Left renal pelvis (tissue), 4 donors: ENCODE results near the gene NSMCE1. TPM values are rescaled to one million over a fixed set of nuclear protein-coding genes. Genes with fewer than 3 reads are reported as not detected.

Source experiments
- DNase-seq, 4 donors: peaks; one replicate each; pipeline ENCODE4 v3.0.0-alpha.2; 2013; ENCODE audit warnings: low read depth in 4 of 4, low spot score in 3 of 4
- polyA plus RNA-seq, 4 donors: library from polyadenylated mRNA; unstranded; fragments of 120-200 nt; gene quantifications; one replicate each; pipeline ENCODE4 v1.2.1, GENCODE V29; 2013; ENCODE audit not compliant: insufficient read length in 4 of 4

Gene NSMCE1
- polyA plus RNA-seq, 4 donors, result 52.9 to 94.8 (median 73.6) TPM

DNA sequence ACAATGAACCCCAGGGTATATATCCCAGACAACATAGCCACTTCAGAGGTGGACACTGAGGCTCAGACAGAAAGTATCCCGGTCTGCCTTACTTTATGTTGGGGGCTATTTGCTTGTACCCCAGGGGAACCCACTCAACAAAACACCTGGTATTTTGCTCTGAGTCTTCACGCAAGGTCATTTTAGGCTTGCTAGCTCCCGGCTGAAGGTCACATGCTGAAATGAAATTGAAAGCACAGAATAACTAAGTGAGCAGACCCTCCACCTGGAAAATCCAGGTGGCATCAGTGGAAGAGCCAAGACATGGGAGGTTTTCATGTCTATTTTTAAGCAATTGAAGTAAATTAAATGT is 69.4 kb downstream of the NSMCE1 start:
- no peak for DNase-seq

DNA sequence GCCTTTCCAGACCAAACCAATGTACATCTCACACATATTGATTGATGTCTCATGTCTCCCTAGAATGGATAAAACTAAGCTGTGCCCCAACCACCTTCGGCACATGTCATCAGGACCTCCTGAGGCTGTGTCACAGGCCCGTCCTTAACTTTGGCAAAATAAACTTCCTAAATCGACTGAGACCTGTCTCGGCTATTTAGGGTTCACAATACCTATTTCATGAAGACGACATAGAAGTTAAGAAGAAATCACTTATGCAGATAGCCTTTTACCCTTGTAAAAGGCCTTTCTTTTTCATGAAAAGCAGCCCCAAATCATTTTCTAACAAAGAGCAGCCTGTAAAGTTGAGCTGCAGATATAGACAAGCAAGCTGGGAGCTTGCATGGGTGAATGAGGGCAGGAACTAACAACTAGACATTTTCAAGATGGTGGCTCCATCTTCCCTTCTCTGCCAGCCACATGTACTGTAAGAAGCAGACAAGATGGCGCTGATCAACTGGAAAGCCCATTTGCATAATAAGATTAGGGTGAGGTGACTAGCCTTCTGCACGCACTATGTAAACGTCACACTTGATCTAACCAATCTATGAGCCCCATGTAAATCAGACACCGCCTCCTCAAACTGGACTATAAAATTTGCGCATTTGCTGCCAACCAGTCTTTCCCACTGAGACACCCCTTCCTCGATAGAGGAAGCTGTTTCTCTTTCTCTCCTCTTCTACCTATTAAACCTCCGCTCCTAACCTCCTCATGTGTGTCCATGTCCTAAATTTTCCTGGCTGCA is 69.9 kb downstream of the NSMCE1 start:
- no peak for DNase-seq

DNA sequence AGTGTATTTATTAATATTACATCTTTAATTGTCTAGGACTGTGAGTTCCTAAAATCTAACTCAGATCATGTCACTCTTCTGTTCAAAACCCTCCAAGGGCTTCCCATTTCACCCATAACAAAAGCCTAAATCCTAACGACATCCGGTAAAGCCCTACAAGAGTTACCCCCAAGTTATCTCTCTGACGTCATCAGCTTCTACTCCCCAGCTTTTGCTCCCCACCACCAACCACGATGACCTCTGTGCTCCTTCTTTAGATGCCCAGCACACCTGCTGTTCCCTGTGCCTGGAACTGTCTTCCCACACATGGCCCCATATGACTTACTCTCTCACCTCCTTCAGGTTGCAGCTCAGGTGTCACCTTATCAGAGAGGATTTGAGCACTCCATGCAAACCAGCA is 71.6 kb downstream of the NSMCE1 start:
- DNase-seq, result no peak

DNA sequence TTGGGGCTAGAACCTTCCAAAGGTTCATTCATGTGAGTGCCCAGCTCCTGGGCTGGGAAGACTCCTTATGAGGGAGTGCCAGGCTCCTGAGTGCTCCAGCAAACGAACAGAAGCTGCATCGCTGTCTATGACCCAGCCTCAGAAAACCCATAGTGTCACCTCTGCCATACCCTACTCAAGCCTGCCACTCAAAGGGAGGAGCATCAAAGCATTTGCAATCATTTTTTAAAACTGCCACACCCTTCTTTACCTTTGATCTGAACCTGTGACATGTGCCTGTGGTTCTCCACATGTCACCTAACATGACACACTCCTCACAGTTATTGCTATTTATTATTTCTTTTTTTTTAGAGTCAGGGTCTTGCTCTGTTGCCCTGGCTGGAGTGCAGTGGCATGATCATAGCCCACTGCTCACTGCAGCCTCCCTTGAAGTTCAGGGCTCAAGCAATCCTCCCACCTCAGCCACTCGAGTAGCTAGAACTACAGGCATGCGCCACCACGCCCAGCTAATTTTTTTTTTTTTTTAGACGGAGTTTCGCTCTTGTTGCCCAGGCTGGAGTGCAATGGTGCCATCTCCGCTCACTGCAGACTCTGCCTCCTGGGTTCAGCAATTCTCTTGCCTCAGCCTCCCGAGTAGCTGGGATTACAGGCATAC is 72.5 kb downstream of the NSMCE1 start:
- DNase-seq, result no peak

DNA sequence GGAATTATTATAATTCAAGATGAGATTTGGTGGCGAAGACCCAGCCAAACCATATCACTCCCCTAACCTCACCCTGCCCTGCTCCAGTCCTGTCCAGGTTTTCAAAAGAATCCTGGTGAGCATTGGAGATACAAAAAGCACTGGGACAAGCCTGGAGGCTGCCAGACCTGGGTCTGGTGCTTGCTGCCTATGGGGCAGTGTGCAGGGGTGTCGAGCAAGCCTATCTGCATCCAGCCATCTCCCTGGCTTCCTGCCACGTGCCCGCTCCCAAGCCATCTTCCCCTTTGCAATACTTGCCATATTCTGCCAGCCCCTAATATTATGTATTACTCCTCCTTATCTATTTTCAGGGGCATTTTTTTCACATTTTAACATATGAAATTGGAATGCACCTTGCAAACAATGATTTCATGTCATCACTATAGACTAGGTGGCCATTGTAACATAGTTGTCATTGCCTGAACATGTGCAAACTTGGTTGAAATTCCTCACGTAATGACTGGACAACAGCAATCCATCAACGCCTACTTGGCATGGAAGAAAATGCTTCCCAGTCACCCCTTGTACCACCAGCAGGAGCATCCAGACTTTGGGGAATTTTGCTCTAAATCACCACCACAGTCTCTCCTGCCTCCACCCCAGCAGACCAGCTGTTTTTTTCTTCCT is 73.4 kb downstream of the NSMCE1 start:
- DNase-seq, result no peak

DNA sequence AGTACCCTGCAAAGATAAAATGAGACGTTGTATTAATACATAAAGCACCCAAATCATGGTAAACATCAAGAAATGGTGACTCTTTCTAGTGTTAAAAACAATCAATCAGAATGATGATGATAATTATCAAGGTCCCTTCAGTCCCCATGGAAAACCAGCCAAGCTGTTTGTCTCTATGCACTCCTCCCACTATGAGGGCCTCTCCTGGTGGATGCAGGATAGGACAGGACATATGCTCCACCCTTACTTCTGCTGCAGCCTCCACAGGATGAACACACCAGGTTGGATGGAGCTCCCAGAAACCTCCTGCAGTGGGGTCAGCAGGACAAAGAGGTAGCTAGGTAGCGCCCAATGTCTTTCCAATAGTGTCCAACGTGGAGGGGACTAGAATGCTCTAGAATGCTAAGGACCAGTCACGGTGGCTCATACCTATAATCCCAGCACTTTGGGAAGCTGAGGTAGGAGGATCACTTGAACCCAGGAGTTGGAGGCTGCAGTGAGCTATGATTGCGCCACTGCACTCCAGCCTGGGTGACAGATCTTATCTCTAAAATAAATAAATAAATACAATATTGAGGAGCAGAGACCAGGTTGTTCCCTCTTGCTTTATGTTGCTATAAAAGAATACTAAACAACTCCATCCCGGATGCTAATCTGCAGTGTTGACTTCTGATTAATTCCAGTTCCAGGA is 75.1 kb downstream of the NSMCE1 start:
- no peak for DNase-seq

DNA sequence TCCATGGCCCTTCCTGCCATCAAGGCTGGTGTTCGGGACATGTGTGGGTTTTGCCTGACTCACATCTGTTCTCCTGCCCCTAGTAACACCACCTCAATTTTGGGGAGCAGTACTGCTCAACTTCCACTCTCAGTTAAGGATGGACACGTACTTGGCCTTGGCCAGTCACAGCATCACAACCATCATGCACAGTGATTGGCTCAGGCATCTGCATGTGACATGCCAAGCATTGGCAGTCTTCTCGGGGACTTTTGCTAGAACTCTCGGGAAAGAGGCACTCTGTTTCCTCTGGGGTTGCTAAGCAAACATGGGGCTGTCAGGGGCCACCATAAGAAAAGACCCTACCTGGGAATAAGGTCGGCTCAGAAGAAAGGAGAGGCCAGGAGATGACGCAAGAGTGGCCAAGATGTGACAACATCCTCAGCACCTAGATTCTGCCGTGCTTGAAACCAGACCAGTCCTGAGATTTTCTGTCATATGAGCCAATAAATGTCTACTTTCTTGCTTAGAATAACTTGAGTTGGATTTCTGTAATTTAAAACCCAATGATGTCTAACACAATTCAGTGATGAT is 77.1 kb downstream of the NSMCE1 start:
- DNase-seq, result no peak

DNA sequence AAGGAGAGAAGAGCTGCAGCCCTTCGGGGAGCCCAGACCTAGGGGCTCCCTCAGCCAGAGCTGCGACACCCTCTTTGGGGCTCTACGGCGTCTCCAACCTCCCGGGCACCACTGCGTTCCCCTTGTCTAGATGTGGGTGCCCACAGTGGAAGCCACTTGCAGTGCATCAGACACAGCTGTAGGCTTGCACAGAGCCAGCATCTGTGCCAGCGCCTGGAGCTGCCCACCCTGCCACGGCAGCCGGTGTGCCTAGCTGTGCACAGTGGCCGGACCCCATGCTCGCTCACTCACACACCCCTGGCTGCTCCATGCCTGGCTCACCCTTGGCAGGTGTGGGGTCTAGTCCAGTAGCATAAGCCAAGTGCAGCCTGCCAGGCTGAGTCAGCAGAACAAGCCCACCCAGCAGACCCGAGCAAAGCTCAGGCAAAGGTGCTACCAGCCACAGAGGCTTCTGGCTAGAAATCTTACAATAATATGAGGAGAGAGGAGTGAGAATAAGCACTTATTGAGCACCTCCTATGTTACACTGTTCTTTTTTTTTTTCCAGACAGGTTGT is 78.2 kb downstream of the NSMCE1 start:
- DNase-seq, result no peak

DNA sequence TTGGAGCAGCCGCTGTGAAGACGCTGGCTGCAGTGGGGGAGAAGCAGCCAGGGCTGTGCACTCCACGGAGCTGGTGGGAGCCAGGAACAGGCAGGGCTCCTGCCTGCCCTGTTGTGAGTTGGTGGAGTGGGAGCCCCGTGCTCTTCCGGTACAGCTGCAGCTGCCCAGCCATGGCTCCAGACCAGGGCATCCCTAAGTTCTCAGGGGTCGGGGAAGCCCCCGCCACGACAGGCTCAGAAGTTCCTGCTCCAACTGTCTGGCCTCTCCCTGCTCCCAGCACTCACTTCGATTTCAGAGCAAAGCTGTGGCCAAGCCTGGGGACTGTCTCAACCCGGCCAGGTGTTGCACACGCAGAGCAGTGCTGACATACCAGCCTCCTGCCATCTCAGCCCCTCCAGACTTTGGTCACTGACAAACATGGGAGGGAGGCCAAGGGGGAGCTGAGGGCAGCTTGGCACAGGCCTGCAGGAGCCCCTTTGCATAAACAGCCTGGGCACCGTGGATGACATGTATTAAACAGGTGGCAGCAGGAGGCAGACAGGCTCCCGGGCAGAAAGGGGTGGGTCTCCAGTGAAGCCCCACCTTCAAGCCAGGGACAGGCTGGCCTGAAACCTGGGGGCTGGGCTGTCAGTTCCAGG is 79.1 kb downstream of the NSMCE1 start:
- DNase-seq, result no peak

DNA sequence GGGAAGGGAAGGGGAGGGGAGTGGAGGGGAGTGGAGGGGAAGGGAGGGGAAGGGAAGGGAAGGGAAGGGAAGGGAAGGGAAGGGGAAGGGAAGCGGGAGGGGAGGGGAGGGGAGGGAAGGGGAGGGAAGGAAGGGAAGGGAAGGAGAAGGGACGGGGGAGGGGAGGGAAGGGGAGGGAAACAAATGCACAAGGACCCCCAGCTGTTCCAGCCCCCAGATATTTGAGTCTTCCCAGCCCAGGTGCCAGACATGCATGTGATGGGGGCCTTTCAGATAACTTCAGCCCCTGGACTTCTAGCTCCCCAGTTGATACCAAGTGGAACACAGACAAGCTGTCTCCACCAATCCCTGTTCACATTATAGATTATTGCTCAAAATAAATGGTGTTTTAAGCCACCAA is 79.9 kb downstream of the NSMCE1 start:
- no peak for DNase-seq

DNA sequence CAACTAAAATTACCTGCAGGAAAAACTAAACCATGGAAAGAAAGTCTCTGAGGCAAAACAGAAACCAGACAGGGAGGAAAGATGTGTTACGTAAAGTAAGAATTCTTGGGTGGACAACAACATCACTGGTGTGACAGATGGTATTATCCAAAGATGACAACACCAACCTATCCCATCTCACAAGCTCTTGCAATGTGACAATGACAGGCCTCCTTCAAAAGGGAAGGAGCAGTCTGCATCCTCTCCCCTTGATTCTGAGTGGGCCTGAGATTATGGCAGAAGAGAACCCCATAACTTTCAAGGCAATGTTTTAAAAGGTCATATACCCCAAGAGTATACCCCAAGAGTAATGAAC is 82.8 kb downstream of the NSMCE1 start:
- DNase-seq, result no peak

DNA sequence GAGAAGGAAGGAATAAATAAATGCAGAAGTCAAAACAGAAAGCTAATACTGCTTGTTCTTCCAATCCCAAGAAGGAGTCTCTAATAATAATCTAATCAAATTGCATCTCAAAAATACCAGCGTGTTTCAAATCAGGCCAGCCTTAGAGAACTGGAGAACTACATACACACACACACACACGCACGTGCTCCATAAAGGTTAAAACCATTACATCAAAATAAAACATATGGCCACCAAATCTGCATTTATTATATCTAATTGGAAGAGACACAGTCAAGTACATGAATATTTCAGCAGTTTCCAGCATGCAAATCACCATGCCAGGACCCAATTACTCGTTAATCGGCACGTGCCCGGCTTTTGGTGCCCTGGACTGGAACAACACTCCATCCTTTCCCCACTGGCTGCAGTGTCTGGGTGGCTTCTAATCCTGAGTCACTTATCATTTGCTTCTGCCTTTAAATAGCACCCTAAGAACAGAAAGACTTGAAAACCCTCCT is 85.6 kb downstream of the NSMCE1 start:
- no peak for DNase-seq

DNA sequence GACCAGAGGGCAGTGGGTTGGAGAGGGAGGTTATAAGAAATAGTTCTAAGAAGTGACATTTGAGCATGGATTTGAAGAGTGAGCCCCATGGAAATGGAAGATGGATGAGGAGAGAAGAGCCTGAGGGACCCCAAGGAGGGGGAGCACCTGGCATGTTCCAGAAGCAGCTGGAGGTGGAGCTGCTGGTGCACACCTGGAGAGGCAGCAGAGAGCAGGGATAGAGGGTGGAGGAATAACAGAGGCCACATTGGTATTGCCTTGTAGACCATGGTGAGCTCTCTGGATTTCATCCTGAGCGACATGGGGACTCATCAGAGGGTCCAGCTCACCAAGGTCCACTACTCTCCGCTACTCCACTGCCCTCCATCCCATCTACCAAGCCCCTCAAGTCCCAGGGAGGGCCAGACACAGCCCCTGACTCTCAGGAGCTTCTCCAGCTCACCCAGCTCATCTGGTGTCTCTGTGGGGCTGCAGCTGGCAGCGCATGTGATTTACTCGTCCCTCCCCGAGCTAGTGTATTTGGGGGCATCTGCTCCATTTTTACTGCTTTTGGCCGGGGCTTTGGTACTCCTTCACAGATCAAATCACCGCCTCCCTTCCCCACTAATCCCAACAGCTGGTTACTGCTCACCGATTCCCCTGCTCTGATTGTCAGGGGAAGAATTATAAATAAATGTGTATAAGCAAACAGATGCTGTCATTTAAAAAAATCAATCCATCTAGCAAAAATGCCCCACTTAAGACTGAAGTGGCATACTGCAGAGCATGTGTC is 87.4 kb downstream of the NSMCE1 start:
- DNase-seq, result no peak

DNA sequence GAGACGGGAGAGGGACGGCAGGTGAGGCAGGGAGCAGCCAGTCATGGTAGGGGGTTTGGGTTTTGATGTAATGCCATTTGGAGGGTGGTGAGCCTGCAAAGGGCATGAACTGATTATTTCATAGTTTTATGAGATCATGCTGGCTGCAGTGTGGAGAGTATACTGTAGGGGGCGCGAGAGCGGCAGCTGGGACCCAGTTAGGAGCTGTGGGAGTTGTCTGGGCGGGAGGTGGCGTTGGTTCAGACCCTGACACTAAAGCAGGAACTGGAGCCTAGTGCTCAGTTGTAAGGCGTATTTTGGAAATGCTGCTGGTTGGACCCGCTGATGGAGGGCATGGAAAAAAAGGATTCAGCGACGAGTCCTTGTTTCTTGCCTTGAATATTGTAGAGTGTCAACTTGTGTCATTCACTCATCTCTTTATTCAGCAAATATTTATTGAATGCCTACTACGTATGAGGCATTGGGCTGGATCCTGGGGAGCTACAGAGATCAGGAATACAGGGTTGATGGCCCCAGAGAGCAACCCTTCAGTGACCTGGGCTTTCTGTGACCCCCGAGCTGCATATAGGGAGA is 89.0 kb downstream of the NSMCE1 start:
- peak in 1 of 4 donors; percentile 26 for DNase-seq

DNA sequence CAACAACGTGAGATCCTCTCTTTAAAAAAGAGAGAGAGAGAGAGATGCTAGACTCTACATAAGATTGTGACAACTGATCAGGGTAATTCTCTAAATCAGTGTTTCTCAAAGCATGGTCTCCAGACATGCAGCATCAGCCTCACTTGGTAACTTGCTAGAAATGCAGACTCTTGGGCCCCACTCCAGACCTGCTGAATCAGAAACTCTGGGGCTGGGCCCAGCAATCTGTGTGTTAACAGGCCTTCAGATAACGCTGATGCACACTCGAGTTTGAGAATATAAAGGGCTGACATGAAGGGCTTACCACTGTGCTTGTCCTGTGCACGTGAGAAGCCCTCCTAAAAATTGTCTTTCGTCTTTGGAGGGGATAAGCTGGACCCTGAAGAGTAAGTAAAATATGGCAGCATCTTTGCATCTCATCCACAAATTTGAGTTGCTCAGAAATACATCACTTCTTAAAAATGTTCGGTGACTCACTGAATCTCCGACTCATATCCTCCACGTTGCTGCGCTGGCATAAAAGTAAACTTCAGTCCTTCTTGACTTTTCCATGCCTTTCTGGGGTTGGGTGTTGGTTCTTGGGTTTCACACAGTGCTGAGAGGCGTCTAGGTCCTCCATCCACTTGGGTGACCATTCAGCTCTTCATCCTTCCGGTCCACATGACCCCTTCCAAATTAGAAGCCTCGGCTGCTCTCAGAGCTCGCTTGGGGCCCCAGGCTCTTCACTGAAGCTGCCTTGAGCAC is 91.4 kb downstream of the NSMCE1 start:
- DNase-seq, result no peak

DNA sequence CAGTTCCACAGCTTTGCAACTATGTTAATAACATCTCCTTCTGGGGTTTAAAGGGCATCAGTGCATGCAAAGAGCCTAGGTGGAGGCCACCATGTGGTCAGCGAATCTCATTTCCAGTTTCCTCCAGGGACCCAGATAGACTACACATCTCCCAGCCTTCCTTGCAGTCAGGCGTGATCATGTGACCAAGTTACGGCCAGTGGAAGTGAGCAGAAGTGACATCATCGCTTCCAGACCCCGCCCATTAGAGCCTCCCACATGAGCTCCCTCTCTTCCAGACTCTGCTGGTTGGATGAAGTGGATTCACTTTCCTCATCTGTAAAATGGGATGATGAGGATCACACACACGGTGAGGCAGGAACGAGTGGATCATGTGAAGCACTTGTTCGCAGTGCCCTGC is 92.7 kb downstream of the NSMCE1 start:
- DNase-seq, result no peak
